Breast epithelium (tissue), 4 donors: ENCODE results near the gene CR1L. TPM values are rescaled to one million over a fixed set of nuclear protein-coding genes. Genes with fewer than 3 reads are reported as not detected.
"Not testable (repeated sequence)": the region's sequence is repeated elsewhere in the genome, so short reads cannot be mapped to it uniquely, and the experiment has no call there.

Experiments used
- DNase-seq, 2 donors: peaks; one replicate each; pipeline ENCODE4 v3.0.0-alpha.2; 2019; ENCODE audit warnings: low spot score in 2 of 2
- H3K27ac ChIP-seq, 2 donors: fragments of 200-600 bp; sonication (generic) in 1 of 2; one replicate each; pipeline ENCODE4 v1.5.1; 2016 to 2019; ENCODE audit warnings: mild to moderate bottlenecking in 1 of 2
- H3K27me3 ChIP-seq, 2 donors: fragments of 200-600 bp; sonication (generic) in 1 of 2; one replicate each; pipeline versions ENCODE4 v1.5.1 to v1.6.0; 2017 to 2019; ENCODE audit warnings: control low read depth in 1 of 2, mild to moderate bottlenecking in 1 of 2
- H3K36me3 ChIP-seq: fragments of 200-600 bp; one replicate; pipeline ENCODE4 v1.5.1; 2019
- H3K4me1 ChIP-seq, 2 donors: fragments of 200-600 bp; sonication (generic); one replicate each; pipeline ENCODE4 v1.5.1; 2016 to 2019; ENCODE audit warnings: control low read depth in 1 of 2
- H3K4me3 ChIP-seq, 3 donors: fragments of 200-600 bp; sonication (generic); 1 replicate in 2 of 3; 2 replicates in 1 of 3; pipeline ENCODE4 v1.5.1; 2016 to 2019; ENCODE audit warnings: mild to moderate bottlenecking in 3 of 3, moderate library complexity in 2 of 3
- H3K9me3 ChIP-seq, 2 donors: fragments of 200-600 bp; sonication (generic) in 1 of 2; one replicate each; pipeline ENCODE4 v1.5.1; 2016 to 2019; ENCODE audit warnings: control low read depth in 1 of 2
- CTCF ChIP-seq, 3 donors: fragments of 450-650 bp; IDR thresholded peaks; one replicate each; pipeline ENCODE4 v1.5.1; 2016 to 2017; ENCODE audit warnings: antibody characterized with exemption in 3 of 3, mild to moderate bottlenecking in 3 of 3, moderate library complexity in 3 of 3
- POLR2A ChIP-seq: fragments of 450-650 bp; IDR thresholded peaks from one replicate; pipeline ENCODE4 v1.6.1; 2016; ENCODE audit warnings: antibody characterized with exemption, mild to moderate bottlenecking, moderate library complexity
- POLR2AphosphoS5 ChIP-seq, 3 donors: sonication (generic); formaldehyde crosslinking; IDR thresholded peaks; one replicate each; pipeline ENCODE4 v1.6.1; 2017; ENCODE audit warnings: antibody characterized with exemption in 3 of 3
- intact Hi-C: fragments of 100-400 bp; cut with DNase I; formaldehyde crosslinking; loops from one replicate; pipeline ENCODE4 v1.15.1; 2023; ENCODE audit warnings: low total_unique reads
- total RNA-seq, 3 donors: library from RNA; depleted of rRNA; stranded (reverse); fragments of >200 nt; gene quantifications; one replicate each; pipeline ENCODE4 v1.1.0, GENCODE V29; 2016

Gene CR1L
- total RNA-seq, 3 donors from 2014 or later = not detected

GRCh38 chr1:207627496-207627895, 17.4 kb upstream of the CR1L start:
- Histone ChIP-seq H3K27ac (no peak overlapping the region), H3K4me3 (no peak overlapping the region), H3K36me3 (no peaks in the 10 kb centered on the region), H3K4me1 (no peaks in the 10 kb centered on the region), H3K9me3 (no peaks in the 10 kb centered on the region), H3K27me3 (no peaks in the 10 kb centered on the region)
- no peak for DNase-seq
- intact Hi-C loops = no loop called here
- no peak for TF ChIP-seq CTCF (IDR thresholded peaks at IDR 0.05)
- no peak for TF ChIP-seq POLR2A
- TF ChIP-seq POLR2AphosphoS5 (IDR thresholded peaks at IDR 0.05) = no peak

GRCh38 chr1:207628776-207629175, 16.2 kb upstream of the CR1L start:
- Histone ChIP-seq H3K27me3 (no peaks in the 10 kb centered on the region), H3K9me3 (no peaks in the 10 kb centered on the region), H3K4me3 (no peak overlapping the region), H3K27ac (no peak overlapping the region), H3K36me3 (no peaks in the 10 kb centered on the region), H3K4me1 (no peaks in the 10 kb centered on the region)
- intact Hi-C loops = no loop called here
- DNase-seq = no peak
- TF ChIP-seq CTCF (IDR thresholded peaks at IDR 0.05) (no peak), POLR2A (no peak), POLR2AphosphoS5 (IDR thresholded peaks at IDR 0.05) (no peak)

GRCh38 chr1:207631137-207631536, 13.8 kb upstream of the CR1L start:
- no peak for DNase-seq
- intact Hi-C loops = no loop called here
- H3K4me3 ChIP-seq = no peak overlapping the region
- no peak for TF ChIP-seq POLR2A
- TF ChIP-seq CTCF (IDR thresholded peaks at IDR 0.05) = no peak
- no peak for TF ChIP-seq POLR2AphosphoS5 (IDR thresholded peaks at IDR 0.05)
- H3K9me3 ChIP-seq = no peaks in the 10 kb centered on the region
- H3K4me1 ChIP-seq = no peaks in the 10 kb centered on the region
- no peaks in the 10 kb centered on the region for H3K36me3 ChIP-seq
- no peaks in the 10 kb centered on the region for H3K27me3 ChIP-seq
- H3K27ac ChIP-seq = no peak overlapping the region

- TF ChIP-seq CTCF (IDR thresholded peaks at IDR 0.05) (no peak), POLR2AphosphoS5 (IDR thresholded peaks at IDR 0.05) (no peak), POLR2A (no peak)
- DNase-seq = no peak
- no peak overlapping the region for H3K27ac ChIP-seq
- no peaks in the 10 kb centered on the region for H3K36me3 ChIP-seq
- intact Hi-C loops = no loop called here
- H3K9me3 ChIP-seq = no peaks in the 10 kb centered on the region
- no peaks in the 10 kb centered on the region for H3K27me3 ChIP-seq
- no peaks in the 10 kb centered on the region for H3K4me1 ChIP-seq
- H3K4me3 ChIP-seq = no peak overlapping the region
Observed at GRCh38 chr1:207633226-207633625, 11.7 kb upstream of the CR1L start.

- intact Hi-C loops, H3K36me3 ChIP-seq, H3K9me3 ChIP-seq, H3K4me3 ChIP-seq, H3K4me1 ChIP-seq, DNase-seq, H3K27me3 ChIP-seq, H3K27ac ChIP-seq: not testable (repeated sequence)
Observed at GRCh38 chr1:207633699-207634289, 11.1 kb upstream of the CR1L start.

GRCh38 chr1:207634293-207634692, 10.6 kb upstream of the CR1L start:
- H3K27ac ChIP-seq, H3K27me3 ChIP-seq, intact Hi-C loops, H3K9me3 ChIP-seq, H3K36me3 ChIP-seq, H3K4me3 ChIP-seq, H3K4me1 ChIP-seq, DNase-seq: not testable (repeated sequence)

- H3K4me1 ChIP-seq, H3K27me3 ChIP-seq, H3K27ac ChIP-seq, H3K36me3 ChIP-seq, H3K9me3 ChIP-seq, H3K4me3 ChIP-seq, DNase-seq: not testable (repeated sequence)
- intact Hi-C loops = loop anchor here (5.0 kb wide), 1 partner anchor 603 kb away; the partner anchor contains the start of gene C1orf116
Observed at GRCh38 chr1:207635569-207636186, 9.3 kb upstream of the CR1L start.

- not testable (repeated sequence) for H3K4me3 ChIP-seq, H3K27me3 ChIP-seq, DNase-seq, H3K9me3 ChIP-seq, H3K4me1 ChIP-seq, H3K36me3 ChIP-seq, H3K27ac ChIP-seq
- intact Hi-C loops = loop anchor here (5.0 kb wide), 1 partner anchor 606 kb away; the partner anchor contains the start of gene C1orf116
Observed at GRCh38 chr1:207638487-207639145, 6.3 kb upstream of the CR1L start.

- H3K4me1 ChIP-seq, DNase-seq, H3K27me3 ChIP-seq, H3K4me3 ChIP-seq, H3K36me3 ChIP-seq, H3K27ac ChIP-seq, H3K9me3 ChIP-seq: not testable (repeated sequence)
- intact Hi-C loops = loop anchor here (5.0 kb wide), 1 partner anchor 607 kb away; the partner anchor contains the start of gene C1orf116
Observed at GRCh38 chr1:207639362-207639761, 5.6 kb upstream of the CR1L start.
